Hematopoietic multipotent progenitor cell treated with erythropoietin and hydrocortisone succinate and interleukin-3 and kit ligand, for 6 days (in vitro differentiated cells): ENCODE data around the gene WRAP53.
"Not testable (repeated sequence)": the region's sequence is repeated elsewhere in the genome, so short reads cannot be mapped to it uniquely, and the experiment has no call there.

ENCODE experiments used
- DNase-seq: peaks from one replicate; pipeline ENCODE4 v3.0.0-alpha.2; 2015

Gene WRAP53

GRCh38 chr17:7687908-7688807, at the start of gene WRAP53:
WRAP53 (plus strand) TSS chr17:7688477; CDS start chr17:7688649, 172 bp downstream.
- DNase-seq = peak; percentile 99

- DNase-seq = no peak
Measured at GRCh38 chr17:7640783-7641182, 47.5 kb upstream of the WRAP53 start.

DNA sequence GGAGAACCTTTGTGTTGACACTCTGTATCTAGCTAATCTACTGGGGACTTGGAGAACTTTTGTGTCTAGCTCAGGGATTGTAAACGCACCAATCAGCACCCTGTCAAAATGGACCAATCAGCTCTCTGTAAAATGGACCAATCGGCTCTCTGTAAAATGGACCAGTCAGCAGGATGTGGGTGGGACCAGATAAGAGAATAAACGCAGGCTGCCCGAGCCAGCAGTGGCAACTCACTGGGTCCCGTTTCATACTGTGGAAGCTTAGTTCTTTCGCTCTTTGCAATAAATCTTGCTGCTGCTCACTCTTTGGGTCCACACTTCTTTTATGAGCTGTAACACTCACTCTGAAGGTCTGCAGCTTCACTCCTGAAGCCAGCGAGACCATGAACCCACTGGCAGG, 46.6 kb upstream of the WRAP53 start:
- DNase-seq = not testable (repeated sequence)

- DNase-seq = no peak
Measured at GRCh38 chr17:7644775-7645174, 43.5 kb upstream of the WRAP53 start.

- DNase-seq = no peak
Measured at GRCh38 chr17:7646457-7646856, 41.8 kb upstream of the WRAP53 start.

GRCh38 chr17:7647018-7647417, 41.3 kb upstream of the WRAP53 start:
- DNase-seq = no peak

DNA sequence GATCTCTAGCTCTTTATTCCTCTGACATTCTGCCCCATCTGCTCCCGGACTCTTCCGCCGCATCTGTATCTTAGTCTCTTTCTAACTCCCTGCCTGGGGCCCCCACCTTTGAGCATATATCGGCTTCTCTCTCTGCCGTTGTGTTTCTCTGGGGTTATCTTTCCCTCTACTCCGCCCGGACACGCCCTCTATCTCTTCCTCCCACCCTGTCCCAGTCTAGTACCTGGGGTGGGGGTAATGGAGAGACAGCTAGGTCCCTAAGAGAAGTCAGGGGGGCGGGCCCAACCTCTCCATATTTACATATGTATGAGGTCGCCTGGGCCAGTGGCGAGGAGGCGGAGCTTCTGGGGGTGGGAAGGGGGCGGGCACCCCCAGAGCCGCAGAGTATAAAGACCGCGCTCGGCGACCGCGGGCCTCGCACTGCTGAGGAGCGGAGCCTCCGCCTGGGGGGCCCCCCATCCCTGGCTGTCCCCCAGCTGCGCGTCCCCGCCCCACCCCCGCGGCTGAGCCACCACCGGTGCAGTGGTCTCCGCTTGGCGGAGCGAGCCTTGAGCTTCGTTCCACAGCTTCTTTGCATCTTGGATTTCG, 37.7 kb upstream of the WRAP53 start, which contains the start of gene ATP1B2:
TSS of gene ATP1B2 (plus strand) at position 418 of the 588 bp plus-strand sequence. CDS start 593 bp downstream, outside the sequence.
- peak; percentile 100 for DNase-seq

DNA sequence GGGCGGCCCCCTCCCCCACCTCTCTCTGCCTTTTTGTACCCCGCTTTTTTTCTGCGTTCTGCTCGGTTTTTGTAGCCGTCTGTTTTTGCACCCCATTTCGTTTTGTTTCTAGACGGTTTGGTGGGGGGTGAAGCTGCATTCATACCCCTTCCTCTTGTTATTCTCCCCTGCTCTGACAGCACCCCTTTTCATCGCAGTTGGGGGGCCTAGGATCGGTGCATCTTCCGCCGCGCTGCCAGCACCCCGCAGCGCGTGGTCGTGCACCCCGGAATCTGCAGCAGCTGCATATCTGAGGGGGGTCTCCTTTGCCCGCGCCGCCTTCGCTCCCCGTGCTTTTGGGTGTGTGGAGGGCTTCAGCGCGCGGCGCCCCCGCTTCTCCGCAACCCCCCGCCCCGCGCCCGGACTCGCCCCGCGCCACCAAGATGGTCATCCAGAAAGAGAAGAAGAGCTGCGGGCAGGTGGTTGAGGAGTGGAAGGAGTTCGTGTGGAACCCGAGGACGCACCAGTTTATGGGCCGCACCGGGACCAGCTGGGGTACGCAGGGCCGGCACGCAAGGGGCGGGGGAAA, 37.1 kb upstream of the WRAP53 start:
- DNase-seq = no peak

GRCh38 chr17:7651665-7652387, 36.5 kb upstream of the WRAP53 start:
- no peak for DNase-seq

DNA sequence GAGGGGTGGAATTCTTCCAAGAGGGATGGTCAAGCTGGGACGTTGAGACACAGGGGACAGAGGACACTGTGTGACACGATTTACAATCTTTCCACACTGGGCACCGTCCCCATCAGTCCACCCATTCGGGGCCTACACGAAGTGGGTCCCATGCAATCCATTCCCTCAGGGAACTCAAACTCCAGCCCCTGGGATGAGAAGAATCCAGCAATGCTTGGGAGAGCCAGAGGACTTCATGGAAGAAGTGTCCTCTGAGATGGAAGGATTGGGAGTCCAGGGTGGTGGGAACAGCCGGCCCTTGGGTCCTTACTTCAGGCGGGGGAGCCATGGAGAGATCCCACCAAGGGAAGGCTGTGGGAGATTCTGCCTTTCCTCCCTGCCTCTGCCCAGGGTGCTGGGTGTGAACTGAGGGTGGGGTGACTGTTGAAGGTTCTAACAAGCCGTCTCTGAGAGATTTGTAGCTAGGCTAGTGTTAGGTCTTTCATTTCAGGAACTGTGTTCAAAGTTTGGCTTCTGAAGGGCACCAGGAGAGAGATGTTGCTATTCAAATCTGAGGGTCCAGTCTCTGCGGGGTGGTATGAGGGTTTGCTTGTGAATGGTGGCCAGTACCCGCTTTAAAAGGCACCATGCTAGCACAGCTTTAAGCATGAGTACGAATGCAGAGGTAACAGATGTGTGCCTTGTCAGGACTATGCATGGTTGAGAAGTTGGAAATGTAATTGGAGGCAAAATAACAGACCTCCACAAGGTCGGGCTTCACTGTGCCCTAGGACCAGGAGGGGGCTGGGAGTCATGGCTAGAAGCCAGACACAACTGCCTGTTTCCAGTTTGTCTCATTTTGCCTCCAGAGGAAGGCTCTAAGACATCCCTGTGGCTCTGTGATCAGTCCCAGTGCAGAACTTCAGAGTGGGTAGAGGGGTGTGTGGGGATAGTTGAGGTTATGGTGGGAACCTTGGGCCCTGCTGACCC, 35.6 kb upstream of the WRAP53 start:
- DNase-seq = no peak

DNA sequence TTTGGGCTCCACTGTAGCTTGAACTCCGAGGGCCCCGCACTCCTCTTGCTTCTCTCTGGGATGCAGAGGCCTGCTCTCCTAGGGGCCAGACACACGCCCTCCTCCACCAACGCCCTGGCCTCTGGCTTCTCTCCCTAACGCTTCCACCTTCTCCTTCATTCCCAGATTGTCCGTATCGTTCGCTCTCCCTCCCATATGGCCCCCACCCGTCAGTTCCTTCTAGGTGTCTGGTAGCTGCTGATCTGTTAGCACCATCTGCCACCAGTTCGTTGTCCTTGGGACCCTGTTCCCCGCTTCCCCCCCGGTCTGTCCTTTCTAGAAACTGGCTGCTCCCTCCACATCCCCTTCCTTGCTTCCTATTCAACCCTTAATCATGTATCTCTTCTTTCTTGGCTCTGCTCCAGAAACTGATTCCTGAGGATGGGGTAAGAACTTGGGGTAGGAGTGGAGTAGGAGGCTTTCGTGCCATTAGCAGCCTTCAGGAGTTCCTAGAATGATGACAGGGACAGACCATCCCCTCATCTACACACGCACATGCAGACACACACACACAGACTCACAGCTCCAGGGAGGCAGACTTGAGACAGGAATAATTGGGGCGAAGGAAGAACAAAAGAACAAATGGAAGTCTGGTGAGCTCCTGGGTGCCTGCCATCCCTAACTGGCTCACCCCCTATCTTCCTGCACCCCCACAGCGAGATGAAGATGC, 33.3 kb upstream of the WRAP53 start:
- DNase-seq = no peak

DNA sequence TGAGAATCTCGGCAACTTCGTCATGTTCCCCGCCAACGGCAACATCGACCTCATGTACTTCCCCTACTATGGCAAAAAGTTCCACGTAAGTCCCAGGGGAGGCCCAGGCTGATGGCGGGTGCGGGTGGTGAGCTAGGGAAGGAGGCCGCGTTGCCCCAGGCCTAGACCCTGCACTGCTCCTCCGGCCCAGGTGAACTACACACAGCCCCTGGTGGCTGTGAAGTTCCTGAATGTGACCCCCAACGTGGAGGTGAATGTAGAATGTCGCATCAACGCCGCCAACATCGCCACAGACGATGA, 32.8 kb upstream of the WRAP53 start:
- no peak for DNase-seq

DNA sequence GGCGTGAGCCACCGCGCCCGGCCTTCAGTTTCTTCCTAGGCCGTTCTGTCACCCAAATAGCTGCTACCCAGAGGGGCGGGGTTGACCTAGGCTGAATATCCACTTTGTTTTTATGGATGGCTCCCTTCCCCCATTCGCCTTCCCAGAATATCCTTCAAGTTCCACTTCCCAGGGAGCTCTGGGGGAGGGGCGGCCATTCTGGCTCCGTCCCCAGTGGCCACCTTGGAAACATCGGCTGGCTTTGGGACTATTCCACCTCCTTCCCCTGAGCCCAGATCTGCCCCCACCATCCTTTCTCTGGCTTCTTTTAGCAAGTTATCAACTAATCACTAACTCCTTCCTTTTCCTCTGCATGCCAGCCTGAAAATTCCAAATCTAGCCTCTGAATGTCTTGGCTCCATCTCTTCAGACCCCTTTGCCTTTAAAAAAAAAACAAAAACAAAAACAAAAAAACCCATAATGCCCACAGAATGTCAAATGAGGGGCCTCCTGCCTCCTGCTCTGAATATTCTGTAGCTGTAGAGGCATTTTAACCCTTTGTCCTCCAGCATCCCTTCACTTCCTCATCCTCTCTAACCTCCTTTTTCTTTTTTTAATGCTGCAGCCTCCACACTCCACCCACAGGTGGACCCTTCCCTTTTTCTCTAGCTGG, 31.2 kb upstream of the WRAP53 start:
- no peak for DNase-seq

GRCh38 chr17:7667656-7668406, 20.4 kb upstream of the WRAP53 start:
- no peak for DNase-seq

DNA sequence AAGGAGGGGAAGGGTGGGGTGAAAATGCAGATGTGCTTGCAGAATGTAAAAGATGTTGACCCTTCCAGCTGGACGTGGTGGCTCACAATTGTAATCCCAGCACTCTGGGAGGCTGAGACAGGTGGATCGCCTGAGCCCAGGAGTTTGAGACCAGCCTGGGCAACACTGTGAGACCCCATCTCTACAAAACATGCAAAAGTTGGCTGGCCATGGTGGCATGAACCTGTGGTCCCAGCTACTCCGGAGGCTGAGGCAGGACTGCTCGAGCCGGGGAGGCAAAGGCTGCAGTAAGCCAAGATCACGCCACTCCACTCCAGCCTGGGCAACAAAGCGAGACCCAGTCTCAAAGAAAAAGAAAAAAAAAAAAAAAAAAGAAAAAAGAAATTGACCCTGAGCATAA, 19.8 kb upstream of the WRAP53 start:
- DNase-seq = no peak

DNA sequence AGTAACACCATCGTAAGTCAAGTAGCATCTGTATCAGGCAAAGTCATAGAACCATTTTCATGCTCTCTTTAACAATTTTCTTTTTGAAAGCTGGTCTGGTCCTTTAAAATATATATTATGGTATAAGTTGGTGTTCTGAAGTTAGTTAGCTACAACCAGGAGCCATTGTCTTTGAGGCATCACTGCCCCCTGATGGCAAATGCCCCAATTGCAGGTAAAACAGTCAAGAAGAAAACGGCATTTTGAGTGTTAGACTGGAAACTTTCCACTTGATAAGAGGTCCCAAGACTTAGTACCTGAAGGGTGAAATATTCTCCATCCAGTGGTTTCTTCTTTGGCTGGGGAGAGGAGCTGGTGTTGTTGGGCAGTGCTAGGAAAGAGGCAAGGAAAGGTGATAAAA, 15.0 kb upstream of the WRAP53 start:
- DNase-seq = peak; percentile 63

- no peak for DNase-seq
Measured at GRCh38 chr17:7674934-7675333, 13.3 kb upstream of the WRAP53 start.

- no peak for DNase-seq
Measured at GRCh38 chr17:7676533-7676932, 11.7 kb upstream of the WRAP53 start.

- no peak for DNase-seq
Measured at GRCh38 chr17:7677388-7678067, 10.7 kb upstream of the WRAP53 start.
